Transverse colon (tissue), 4 donors: ENCODE results near the gene PMVK. TPM values are rescaled to one million over a fixed set of nuclear protein-coding genes. Genes with fewer than 3 reads are reported as not detected.

Experiments
- DNase-seq: peaks from one replicate; pipeline ENCODE4 v3.0.0-alpha.2; 2019
- H3K27ac ChIP-seq, 4 donors: fragments of 200-600 bp; sonication (generic); 2 replicates each; pipeline ENCODE4 v1.5.1; 2016 to 2018; ENCODE audit warnings: inconsistent platforms in 4 of 4
- H3K27me3 ChIP-seq: fragments of 200-600 bp; sonication (generic); 2 replicates; pipeline ENCODE4 v1.5.1; 2017; ENCODE audit warnings: inconsistent platforms
- H3K36me3 ChIP-seq, 4 donors: fragments of 200-600 bp; sonication (generic); 2 replicates each; pipeline ENCODE4 v1.5.1; 2017 to 2019; ENCODE audit warnings: inconsistent platforms in 4 of 4
- H3K4me1 ChIP-seq, 4 donors: fragments of 200-600 bp; sonication (generic); 2 replicates each; pipeline ENCODE4 v1.5.1; 2017 to 2020; ENCODE audit warnings: inconsistent platforms in 4 of 4
- H3K4me3 ChIP-seq, 4 donors: fragments of 200-600 bp; sonication (generic); 1 replicate in 1 of 4; 2 replicates in 3 of 4; pipeline versions ENCODE4 v1.5.1 to v1.6.1; 2017 to 2019; ENCODE audit warnings: inconsistent platforms in 4 of 4
- H3K9me3 ChIP-seq, 2 donors: fragments of 200-600 bp; sonication (generic); 2 replicates each; pipeline ENCODE4 v1.5.1; 2017 to 2019; ENCODE audit warnings: inconsistent platforms in 2 of 2
- CTCF ChIP-seq, 5 experiments: fragments of 200-600 bp in 3 of 5; fragments of 450-650 bp in 2 of 5; sonication (generic) in 3 of 5; IDR thresholded peaks; 1 replicate in 2 of 5; 2 replicates in 3 of 5; pipeline ENCODE4 v1.5.1; 2016 to 2017; ENCODE audit warnings: antibody characterized with exemption in 5 of 5, inconsistent platforms in 3 of 5, mild to moderate bottlenecking in 2 of 5, moderate library complexity in 1 of 5
- EP300 ChIP-seq: sonication (generic); formaldehyde crosslinking; IDR thresholded peaks from one replicate; pipeline ENCODE4 v1.6.1; 2017; ENCODE audit warnings: antibody characterized with exemption, low read depth
- POLR2A ChIP-seq: fragments of 450-650 bp; IDR thresholded peaks from one replicate; pipeline ENCODE4 v1.6.1; 2016; ENCODE audit warnings: antibody characterized with exemption, mild to moderate bottlenecking, moderate library complexity
- POLR2AphosphoS5 ChIP-seq, 3 donors: sonication (generic); formaldehyde crosslinking; IDR thresholded peaks; one replicate each; pipeline ENCODE4 v1.6.1; 2016; ENCODE audit warnings: antibody characterized with exemption in 3 of 3
- WGBS, 2 donors: methylation state at CpG; one replicate each; pipeline ENCODE4 v1.1.5; 2018; ENCODE audit warnings: low coverage in 1 of 2; 5-methylcytosine and 5-hydroxymethylcytosine counted together
- in situ Hi-C, 4 donors: fragments of 200-750 bp; cut with MboI; loops; one replicate each; pipeline versions ENCODE4 v1.15.0 to v1.15.1; 2017; ENCODE audit warnings: low sequenced_read_pairs in 3 of 4, low pct_ligation_motif_present in 1 of 4, low pct_unique_long_range_greater_than_20kb in 1 of 4
- intact Hi-C: fragments of 100-400 bp; cut with DNase I; formaldehyde crosslinking; loops from one replicate; pipeline ENCODE4 v1.15.1; 2023; ENCODE audit warnings: low total_unique reads
- total RNA-seq, 4 donors: library from RNA; depleted of rRNA; stranded (reverse); fragments of >200 nt; gene quantifications; one replicate each; pipeline ENCODE4 v1.1.0, GENCODE V29; 2016

Gene PMVK
- total RNA-seq, 4 donors from 2014 or later, result 6.0 to 19.9 (median 13.1) TPM

GRCh38 chr1:154945160-154945961 is 8.8 kb upstream of the PMVK start:
- H3K36me3 ChIP-seq, result peaks cover 0 to 10% (median 3%) of the 10 kb centered on the region in 4 donors
- intact Hi-C loops (no loop called here), in situ Hi-C loops (no loop called here)
- H3K9me3 ChIP-seq, result no peaks in the 10 kb centered on the region
- peaks cover 9 to 39% (median 23%) of the 10 kb centered on the region in 4 donors for H3K4me1 ChIP-seq
- no peaks in the 10 kb centered on the region for H3K27me3 ChIP-seq
- TF ChIP-seq POLR2AphosphoS5 (IDR thresholded peaks at IDR 0.05), result no peak
- TF ChIP-seq POLR2A, result no peak
- no peak for TF ChIP-seq CTCF (IDR thresholded peaks at IDR 0.05)
- no peak for TF ChIP-seq EP300
- peak overlapping the region in 3 of 4 donors; percentile 45 to 78 (median 64) for H3K27ac ChIP-seq
- DNase-seq, result no peak
- no peak overlapping the region for H3K4me3 ChIP-seq
- 54 to 82% methylated on average over 2 to 15 of the region's 15 CpGs for WGBS, 2 donors

DNA sequence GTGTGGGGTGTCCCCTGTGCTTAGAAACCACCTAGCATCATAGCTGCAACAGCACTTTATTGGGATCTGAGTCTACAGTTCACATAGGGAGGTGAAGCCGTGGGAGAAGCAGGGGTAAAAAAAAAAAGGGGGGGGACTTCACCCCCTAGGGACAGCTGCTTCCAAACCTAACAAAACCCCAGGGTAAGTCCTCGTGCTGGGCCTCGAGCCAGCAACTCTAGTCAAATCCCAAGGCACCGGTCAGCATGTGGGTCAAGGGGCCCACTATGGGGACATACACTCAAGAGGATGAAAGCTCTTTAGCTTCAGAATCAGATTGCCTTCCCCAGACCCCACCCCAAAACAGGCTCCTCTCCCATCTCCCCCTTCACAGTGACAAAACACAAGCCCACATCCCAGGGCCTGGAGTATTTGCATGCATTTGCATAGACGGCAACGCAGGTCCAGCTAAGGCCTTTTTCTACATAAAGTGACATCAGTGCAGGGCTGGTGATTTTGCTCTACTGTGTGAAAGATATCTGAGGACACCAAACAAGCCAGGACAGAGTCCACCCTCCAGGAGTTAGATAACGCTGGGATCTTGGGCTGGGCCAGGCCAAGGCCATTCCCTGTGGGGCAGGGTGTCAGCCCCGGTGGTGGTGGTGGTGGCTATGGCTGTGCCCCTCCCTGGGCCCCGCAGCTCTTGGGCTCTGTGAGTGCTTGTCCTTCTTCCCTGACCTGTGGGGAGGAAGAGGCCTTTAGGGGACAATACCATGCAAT is 8.1 kb upstream of the PMVK start:
- Histone ChIP-seq H3K4me3 (no peak overlapping the region), H3K27me3 (no peaks in the 10 kb centered on the region), H3K36me3 (peaks cover 0 to 10% (median 3%) of the 10 kb centered on the region in 4 donors), H3K27ac (peak overlapping the region; percentile 23 to 78 (median 54)), H3K9me3 (no peaks in the 10 kb centered on the region), H3K4me1 (peaks cover 9 to 40% (median 23%) of the 10 kb centered on the region in 4 donors)
- 38 to 57% methylated on average over 1 to 7 of the region's 9 CpGs for WGBS, 2 donors
- intact Hi-C loops (no loop called here), in situ Hi-C loops (no loop called here)
- TF ChIP-seq CTCF (IDR thresholded peaks at IDR 0.05), result no peak
- no peak for TF ChIP-seq EP300
- TF ChIP-seq POLR2AphosphoS5 (IDR thresholded peaks at IDR 0.05), result peak in 1 of 3 donors; percentile 12
- no peak for TF ChIP-seq POLR2A
- DNase-seq, result no peak

- TF ChIP-seq CTCF (IDR thresholded peaks at IDR 0.05), result peak; percentile 69 to 78 (median 71)
- no peak for TF ChIP-seq EP300
- Histone ChIP-seq H3K9me3 (no peaks in the 10 kb centered on the region), H3K27me3 (no peaks in the 10 kb centered on the region), H3K36me3 (peaks cover 0 to 10% (median 3%) of the 10 kb centered on the region in 4 donors), H3K27ac (peak overlapping the region; percentile 23 to 78 (median 54)), H3K4me1 (peaks cover 9 to 40% (median 23%) of the 10 kb centered on the region in 4 donors), H3K4me3 (no peak overlapping the region)
- peak; percentile 56 for DNase-seq
- intact Hi-C loops, result no loop called here
- in situ Hi-C loops, result no loop called here
- WGBS, 2 donors, result 30 to 47% methylated on average over 2 to 6 of the region's 6 CpGs
Observed at GRCh38 chr1:154943649-154944400, 7.3 kb upstream of the PMVK start.
